Measurements from ENCODE around the gene PPAN.

The PPAN gene

DNA sequence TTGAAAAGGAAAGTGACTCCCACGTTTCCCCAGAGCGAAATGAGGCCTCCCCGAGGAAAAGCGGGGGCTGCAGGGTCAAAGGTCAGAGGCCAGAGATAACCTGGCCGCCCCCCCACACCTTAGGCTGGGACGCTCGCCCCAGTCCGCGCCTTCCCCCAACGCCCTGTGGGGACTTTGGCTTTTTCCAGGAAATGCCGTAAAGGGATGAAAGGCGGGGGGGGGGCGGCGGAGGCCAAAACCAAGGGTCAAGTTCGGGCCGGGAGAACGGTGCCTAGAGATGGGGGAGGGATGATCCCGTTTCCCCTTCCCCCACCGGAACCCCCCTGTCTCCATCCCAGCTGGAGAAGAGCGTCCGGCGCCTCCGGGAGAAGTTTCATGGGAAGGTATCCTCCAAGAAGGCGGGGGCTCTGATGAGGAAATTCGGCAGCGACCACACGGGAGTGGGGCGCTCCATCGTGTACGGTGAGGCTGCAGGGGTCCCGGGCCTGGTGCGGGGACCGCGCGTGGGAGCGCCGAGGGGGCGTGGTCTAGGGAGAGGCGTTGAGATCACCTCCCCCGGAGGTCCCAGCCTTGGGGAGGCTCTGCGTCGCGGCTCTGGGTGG lies 19.5 kb upstream of the PPAN start:
- no peak for TF ChIP-seq ZFP30 (CRISPR knock-in tag; IDR thresholded peaks at IDR 0.05)
- TF ChIP-seq CSDC2 (CRISPR knock-in tag; IDR thresholded peaks at IDR 0.05) = no peak
- TF ChIP-seq CSRNP3 (CRISPR knock-in tag; IDR thresholded peaks at IDR 0.05) = no peak
- no peak for TF ChIP-seq ARNTL (CRISPR knock-in tag; IDR thresholded peaks at IDR 0.05; ENCODE audit: borderline replicate concordance, low read depth)
- no peak for TF ChIP-seq ZNF8 (CRISPR knock-in tag; IDR thresholded peaks at IDR 0.05)
- TF ChIP-seq, protein P1, sequence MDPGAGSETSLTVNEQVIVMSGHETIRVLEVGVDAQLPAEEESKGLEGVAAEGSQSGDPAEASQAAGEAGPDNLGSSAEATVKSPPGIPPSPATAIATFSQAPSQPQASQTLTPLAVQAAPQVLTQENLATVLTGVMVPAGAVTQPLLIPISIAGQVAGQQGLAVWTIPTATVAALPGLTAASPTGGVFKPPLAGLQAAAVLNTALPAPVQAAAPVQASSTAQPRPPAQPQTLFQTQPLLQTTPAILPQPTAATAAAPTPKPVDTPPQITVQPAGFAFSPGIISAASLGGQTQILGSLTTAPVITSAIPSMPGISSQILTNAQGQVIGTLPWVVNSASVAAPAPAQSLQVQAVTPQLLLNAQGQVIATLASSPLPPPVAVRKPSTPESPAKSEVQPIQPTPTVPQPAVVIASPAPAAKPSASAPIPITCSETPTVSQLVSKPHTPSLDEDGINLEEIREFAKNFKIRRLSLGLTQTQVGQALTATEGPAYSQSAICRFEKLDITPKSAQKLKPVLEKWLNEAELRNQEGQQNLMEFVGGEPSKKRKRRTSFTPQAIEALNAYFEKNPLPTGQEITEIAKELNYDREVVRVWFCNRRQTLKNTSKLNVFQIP (CRISPR knock-in tag; IDR thresholded peaks at IDR 0.05; ENCODE audit: borderline replicate concordance, low read depth) = no peak
- no peak for TF ChIP-seq BACH2 (CRISPR knock-in tag; IDR thresholded peaks at IDR 0.05; ENCODE audit: borderline replicate concordance)
- TF ChIP-seq, protein P2, sequence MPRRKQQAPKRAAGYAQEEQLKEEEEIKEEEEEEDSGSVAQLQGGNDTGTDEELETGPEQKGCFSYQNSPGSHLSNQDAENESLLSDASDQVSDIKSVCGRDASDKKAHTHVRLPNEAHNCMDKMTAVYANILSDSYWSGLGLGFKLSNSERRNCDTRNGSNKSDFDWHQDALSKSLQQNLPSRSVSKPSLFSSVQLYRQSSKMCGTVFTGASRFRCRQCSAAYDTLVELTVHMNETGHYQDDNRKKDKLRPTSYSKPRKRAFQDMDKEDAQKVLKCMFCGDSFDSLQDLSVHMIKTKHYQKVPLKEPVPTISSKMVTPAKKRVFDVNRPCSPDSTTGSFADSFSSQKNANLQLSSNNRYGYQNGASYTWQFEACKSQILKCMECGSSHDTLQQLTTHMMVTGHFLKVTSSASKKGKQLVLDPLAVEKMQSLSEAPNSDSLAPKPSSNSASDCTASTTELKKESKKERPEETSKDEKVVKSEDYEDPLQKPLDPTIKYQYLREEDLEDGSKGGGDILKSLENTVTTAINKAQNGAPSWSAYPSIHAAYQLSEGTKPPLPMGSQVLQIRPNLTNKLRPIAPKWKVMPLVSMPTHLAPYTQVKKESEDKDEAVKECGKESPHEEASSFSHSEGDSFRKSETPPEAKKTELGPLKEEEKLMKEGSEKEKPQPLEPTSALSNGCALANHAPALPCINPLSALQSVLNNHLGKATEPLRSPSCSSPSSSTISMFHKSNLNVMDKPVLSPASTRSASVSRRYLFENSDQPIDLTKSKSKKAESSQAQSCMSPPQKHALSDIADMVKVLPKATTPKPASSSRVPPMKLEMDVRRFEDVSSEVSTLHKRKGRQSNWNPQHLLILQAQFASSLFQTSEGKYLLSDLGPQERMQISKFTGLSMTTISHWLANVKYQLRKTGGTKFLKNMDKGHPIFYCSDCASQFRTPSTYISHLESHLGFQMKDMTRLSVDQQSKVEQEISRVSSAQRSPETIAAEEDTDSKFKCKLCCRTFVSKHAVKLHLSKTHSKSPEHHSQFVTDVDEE (CRISPR knock-in tag; IDR thresholded peaks at IDR 0.05) = no peak
- no peak for TF ChIP-seq PPARA (CRISPR knock-in tag; IDR thresholded peaks at IDR 0.05; ENCODE audit: borderline replicate concordance)
- no peak for TF ChIP-seq RARB (CRISPR knock-in tag; IDR thresholded peaks at IDR 0.05)
- no peak for ATAC-seq

- TF ChIP-seq CREB5 (CRISPR knock-in tag; IDR thresholded peaks at IDR 0.05; ENCODE audit: low read depth) (no peak), CSDC2 (CRISPR knock-in tag; IDR thresholded peaks at IDR 0.05) (no peak), ZFP30 (CRISPR knock-in tag; IDR thresholded peaks at IDR 0.05) (no peak), PPARA (CRISPR knock-in tag; IDR thresholded peaks at IDR 0.05; ENCODE audit: borderline replicate concordance) (no peak), ESRRG (CRISPR knock-in tag; IDR thresholded peaks at IDR 0.05) (no peak)
- TF ChIP-seq, protein P2 (CRISPR knock-in tag; IDR thresholded peaks at IDR 0.05) = no peak
- ATAC-seq = no peak
Measured at GRCh38 chr19:10087296-10088061, 18.7 kb upstream of the PPAN start.

GRCh38 chr19:10088949-10089554 lies 17.1 kb upstream of the PPAN start:
- no peak for ATAC-seq
- TF ChIP-seq, protein P3, sequence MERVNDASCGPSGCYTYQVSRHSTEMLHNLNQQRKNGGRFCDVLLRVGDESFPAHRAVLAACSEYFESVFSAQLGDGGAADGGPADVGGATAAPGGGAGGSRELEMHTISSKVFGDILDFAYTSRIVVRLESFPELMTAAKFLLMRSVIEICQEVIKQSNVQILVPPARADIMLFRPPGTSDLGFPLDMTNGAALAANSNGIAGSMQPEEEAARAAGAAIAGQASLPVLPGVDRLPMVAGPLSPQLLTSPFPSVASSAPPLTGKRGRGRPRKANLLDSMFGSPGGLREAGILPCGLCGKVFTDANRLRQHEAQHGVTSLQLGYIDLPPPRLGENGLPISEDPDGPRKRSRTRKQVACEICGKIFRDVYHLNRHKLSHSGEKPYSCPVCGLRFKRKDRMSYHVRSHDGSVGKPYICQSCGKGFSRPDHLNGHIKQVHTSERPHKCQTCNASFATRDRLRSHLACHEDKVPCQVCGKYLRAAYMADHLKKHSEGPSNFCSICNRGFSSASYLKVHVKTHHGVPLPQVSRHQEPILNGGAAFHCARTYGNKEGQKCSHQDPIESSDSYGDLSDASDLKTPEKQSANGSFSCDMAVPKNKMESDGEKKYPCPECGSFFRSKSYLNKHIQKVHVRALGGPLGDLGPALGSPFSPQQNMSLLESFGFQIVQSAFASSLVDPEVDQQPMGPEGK (CRISPR knock-in tag; IDR thresholded peaks at IDR 0.05; ENCODE audit: borderline replicate concordance) = no peak
- no peak for TF ChIP-seq ESRRG (CRISPR knock-in tag; IDR thresholded peaks at IDR 0.05)
- no peak for TF ChIP-seq SNAI2 (CRISPR knock-in tag; IDR thresholded peaks at IDR 0.05)
- no peak for TF ChIP-seq TOX (CRISPR knock-in tag; IDR thresholded peaks at IDR 0.05; ENCODE audit: borderline replicate concordance)
- TF ChIP-seq CSRNP3 (CRISPR knock-in tag; IDR thresholded peaks at IDR 0.05) = no peak
- no peak for TF ChIP-seq ISL1 (CRISPR knock-in tag; IDR thresholded peaks at IDR 0.05)
- TF ChIP-seq PPARA (CRISPR knock-in tag; IDR thresholded peaks at IDR 0.05; ENCODE audit: borderline replicate concordance) = no peak
- TF ChIP-seq BACH2 (CRISPR knock-in tag; IDR thresholded peaks at IDR 0.05; ENCODE audit: borderline replicate concordance) = no peak
- TF ChIP-seq ZNF565 (CRISPR knock-in tag; conservative IDR thresholded peaks at IDR 0.05; ENCODE audit: low read depth) = no peak
- TF ChIP-seq CSDC2 (CRISPR knock-in tag; IDR thresholded peaks at IDR 0.05) = no peak
- no peak for TF ChIP-seq ARNTL (CRISPR knock-in tag; IDR thresholded peaks at IDR 0.05; ENCODE audit: borderline replicate concordance, low read depth)
